GM23338 (cell line): ENCODE data around the gene PLP2. TPM values are rescaled to one million over a fixed set of nuclear protein-coding genes. Genes with fewer than 3 reads are reported as not detected.

Experiments
- ATAC-seq: fragments of 200-7000 bp; cut with Tn5 transposase; 3 replicates; pipeline ENCODE4 v1.9.1; 2020
- DNase-seq: peaks from one replicate; pipeline ENCODE4 v3.0.0-alpha.2; 2015; ENCODE audit warnings: low spot score
- H2AFZ ChIP-seq: fragments of 200-600 bp; sonication (generic); 2 replicates; pipeline ENCODE4 v1.8.0; 2016; ENCODE audit warnings: antibody characterized with exemption, mild to moderate bottlenecking, moderate library complexity
- H3F3A ChIP-seq: fragments of 200-600 bp; sonication (generic); replicated peaks from 2 replicates; pipeline ENCODE4 v1.8.0; 2017; ENCODE audit warnings: antibody characterized with exemption, mixed run types, low read depth
- H3K27ac ChIP-seq: fragments of 200-600 bp; sonication (generic); 2 replicates; pipeline ENCODE4 v1.6.1; 2016; ENCODE audit warnings: low read depth
- H3K27me3 ChIP-seq: fragments of 200-600 bp; sonication (generic); 2 replicates; pipeline ENCODE4 v1.8.0; 2016; ENCODE audit warnings: mild to moderate bottlenecking, mixed run types, moderate library complexity; ENCODE audit not compliant: insufficient read depth
- H3K36me3 ChIP-seq: fragments of 200-600 bp; sonication (generic); 2 replicates; pipeline ENCODE4 v1.8.0; 2016; ENCODE audit warnings: mild to moderate bottlenecking; ENCODE audit not compliant: insufficient read depth
- H3K4me1 ChIP-seq: fragments of 200-600 bp; sonication (generic); 2 replicates; pipeline ENCODE4 v1.8.0; 2016; ENCODE audit warnings: mild to moderate bottlenecking, moderate library complexity; ENCODE audit not compliant: insufficient read depth
- H3K4me2 ChIP-seq: fragments of 200-600 bp; sonication (generic); 2 replicates; pipeline ENCODE4 v1.7.1; 2017; ENCODE audit warnings: mixed run types
- H3K4me3 ChIP-seq: fragments of 200-600 bp; sonication (generic); 2 replicates; pipeline ENCODE4 v1.6.1; 2016; ENCODE audit warnings: mixed run types
- H3K79me2 ChIP-seq: fragments of 200-600 bp; sonication (generic); replicated peaks from 2 replicates; pipeline ENCODE4 v1.8.0; 2017; ENCODE audit warnings: mild to moderate bottlenecking; ENCODE audit not compliant: insufficient read depth
- H3K9me2 ChIP-seq: fragments of 200-600 bp; sonication (generic); 2 replicates; pipeline ENCODE4 v1.8.0; 2017; ENCODE audit not compliant: insufficient read depth
- H4K20me1 ChIP-seq: fragments of 200-600 bp; sonication (generic); replicated peaks from 2 replicates; pipeline ENCODE4 v1.8.0; 2017; ENCODE audit warnings: mild to moderate bottlenecking; ENCODE audit not compliant: insufficient read depth
- H3K27ac Mint-ChIP-seq: 2 replicates; pipeline ENCODE4 v1.8.0; 2020; ENCODE audit warnings: inconsistent platforms, mild to moderate bottlenecking, moderate library complexity, mixed read lengths
- H3K27me3 Mint-ChIP-seq: 3 replicates; pipeline ENCODE4 v1.8.0; 2022; ENCODE audit warnings: low read depth, mild to moderate bottlenecking, moderate library complexity, mixed read lengths, inconsistent platforms; ENCODE audit not compliant: insufficient read depth, poor library complexity
- H3K36me3 Mint-ChIP-seq: 3 replicates; pipeline ENCODE4 v1.8.0; 2021; ENCODE audit warnings: low read depth, mild to moderate bottlenecking, inconsistent platforms, moderate library complexity, mixed read lengths
- H3K4me1 Mint-ChIP-seq: 3 replicates; pipeline ENCODE4 v1.8.0; 2020; ENCODE audit warnings: mild to moderate bottlenecking, inconsistent platforms, mixed read lengths
- H3K4me3 Mint-ChIP-seq: 3 replicates; pipeline ENCODE4 v1.8.0; 2021; ENCODE audit warnings: moderate library complexity, mild to moderate bottlenecking, inconsistent platforms, mixed read lengths
- H3K9me3 Mint-ChIP-seq: 3 replicates; pipeline ENCODE4 v1.8.0; 2020; ENCODE audit warnings: moderate library complexity, mild to moderate bottlenecking, inconsistent platforms, mixed read lengths
- CREB1 ChIP-seq: fragments of 250-450 bp; sonication (Bioruptor Pico); IDR thresholded peaks from 2 replicates; pipeline ENCODE4 v1.5.0; 2020; ENCODE audit warnings: low read depth, mild to moderate bottlenecking, moderate library complexity
- EZH2 ChIP-seq: fragments of 200-600 bp; sonication (generic); IDR thresholded peaks from one replicate; pipeline ENCODE4 v1.8.0; 2017; ENCODE audit warnings: antibody characterized with exemption, mild to moderate bottlenecking, low read depth; ENCODE audit not compliant: unreplicated experiment
- JUNB ChIP-seq: IDR thresholded peaks from one replicate; pipeline ENCODE4 v1.6.1; 2016; ENCODE audit warnings: antibody characterized with exemption; ENCODE audit not compliant: unreplicated experiment
- NANOG ChIP-seq: IDR thresholded peaks from 2 replicates; pipeline ENCODE4 v1.6.1; 2016; ENCODE audit warnings: antibody characterized with exemption, borderline replicate concordance
- POLR2AphosphoS5 ChIP-seq: IDR thresholded peaks from 2 replicates; pipeline ENCODE4 v1.6.1; 2016; ENCODE audit warnings: antibody characterized with exemption, low read depth
- STAT1 ChIP-seq: IDR thresholded peaks from one replicate; pipeline ENCODE4 v1.6.1; 2016; ENCODE audit warnings: antibody characterized with exemption; ENCODE audit not compliant: unreplicated experiment
- ZNF114 ChIP-seq: fragments of 250-450 bp; sonication (Bioruptor Pico); IDR thresholded peaks from 2 replicates; pipeline ENCODE4 v1.5.0; 2020; ENCODE audit warnings: mild to moderate bottlenecking, moderate library complexity
- ZNF331 ChIP-seq: fragments of 250-450 bp; sonication (Bioruptor Pico); IDR thresholded peaks from 2 replicates; pipeline ENCODE4 v1.5.0; 2020; ENCODE audit warnings: low read depth, mild to moderate bottlenecking, moderate library complexity
- polyA plus RNA-seq: library from polyadenylated mRNA; unstranded; fragments of >200 nt; fragmentation: Nextera tagmentation; extraction: Ambion mirVana; gene quantifications from 2 replicates; pipeline ENCODE4 v1.2.1, GENCODE V29; 2016
- total RNA-seq: library from RNA; depleted of rRNA; stranded (reverse); fragments of >200 nt; shearing (Covaris generic); gene quantifications from 2 replicates; pipeline ENCODE4 v1.2.3, GENCODE V29; 2014
- TF ChIP-seq, protein P1 (sequence below), 2 experiments: fragments of 200-600 bp in 1 of 2; sonication (generic) in 1 of 2; conservative IDR thresholded peaks; 2 replicates each; pipeline versions ENCODE4 v1.5.1 to v1.6.1; 2016 to 2017; ENCODE audit warnings: antibody characterized with exemption in 2 of 2, low read depth in 2 of 2, mild to moderate bottlenecking in 2 of 2, moderate library complexity in 1 of 2
- TF ChIP-seq, protein P2 (sequence below): IDR thresholded peaks from one replicate; pipeline ENCODE4 v1.6.1; 2018; ENCODE audit warnings: antibody characterized with exemption; ENCODE audit not compliant: unreplicated experiment

Gene PLP2
- total and polyA plus RNA-seq, 2 experiments from 2014 or later = 3.4 to 9.5 TPM

DNA sequence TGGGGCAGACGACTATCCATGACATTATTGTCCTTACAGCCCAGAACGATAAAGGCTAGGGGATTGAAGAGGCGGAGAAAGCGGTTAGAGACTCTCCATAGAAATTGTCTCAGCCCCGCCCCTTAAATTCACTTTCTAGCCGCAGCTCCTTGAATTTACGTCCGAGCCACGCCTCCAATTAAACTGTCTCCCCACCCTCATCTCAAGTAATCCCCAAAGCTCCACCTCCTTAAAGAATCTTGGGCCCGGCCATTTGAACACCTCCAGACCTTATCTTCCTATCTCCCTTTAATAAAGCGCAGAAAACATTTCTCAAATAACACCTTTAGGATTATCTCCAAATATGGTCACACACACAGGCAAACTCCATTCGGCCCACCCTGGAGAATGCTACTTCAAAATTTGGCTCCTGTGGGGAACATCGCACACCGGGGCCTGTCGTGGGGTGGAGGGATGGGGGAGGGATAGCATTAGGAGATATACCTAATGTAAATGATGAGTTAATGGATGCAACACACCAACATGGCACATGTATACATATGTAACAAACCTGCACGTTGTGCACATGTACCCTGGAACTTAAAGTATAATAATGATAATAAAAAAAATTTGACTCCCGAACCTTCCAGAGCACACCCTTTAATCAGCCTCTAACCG, 16.3 kb upstream of the PLP2 start:
- Histone ChIP-seq H3K4me3 (peak overlapping the region; percentile 53), H3K9me2 (no peaks in the 10 kb centered on the region), H3F3A (no peaks in the 10 kb centered on the region), H4K20me1 (no peaks in the 10 kb centered on the region), H2AFZ (peak overlapping the region; percentile 63; the same call in 1 of the 2 replicates), H3K4me1 (no peaks in the 10 kb centered on the region; the same call in 1 of the 2 replicates), H3K27ac (0 out of 2 replicates have a peak overlapping the region, but pooled peaks have one; percentile 70), H3K79me2 (no peaks in the 10 kb centered on the region), H3K4me2 (peak overlapping the region; percentile 79), H3K27me3 (peaks cover 28% of the 10 kb centered on the region), H3K36me3 (no peaks in the 10 kb centered on the region)
- H3K4me1 Mint-ChIP-seq = peaks cover 10% of the 10 kb centered on the region; the same call in 2 of the 3 replicates
- TF ChIP-seq NANOG (no peak), POLR2AphosphoS5 (peak; percentile 2; the same call in 1 of the 2 replicates)
- peaks cover 6% of the 10 kb centered on the region for H3K27me3 Mint-ChIP-seq
- H3K4me3 Mint-ChIP-seq = peak overlapping the region; percentile 87
- peak overlapping the region; percentile 98 for H3K27ac Mint-ChIP-seq
- DNase-seq = peak; percentile 92
- peak; percentile 60 for ATAC-seq
- H3K36me3 Mint-ChIP-seq = no peaks in the 10 kb centered on the region
- no peaks in the 10 kb centered on the region; the same call in 2 of the 3 replicates for H3K9me3 Mint-ChIP-seq

DNA sequence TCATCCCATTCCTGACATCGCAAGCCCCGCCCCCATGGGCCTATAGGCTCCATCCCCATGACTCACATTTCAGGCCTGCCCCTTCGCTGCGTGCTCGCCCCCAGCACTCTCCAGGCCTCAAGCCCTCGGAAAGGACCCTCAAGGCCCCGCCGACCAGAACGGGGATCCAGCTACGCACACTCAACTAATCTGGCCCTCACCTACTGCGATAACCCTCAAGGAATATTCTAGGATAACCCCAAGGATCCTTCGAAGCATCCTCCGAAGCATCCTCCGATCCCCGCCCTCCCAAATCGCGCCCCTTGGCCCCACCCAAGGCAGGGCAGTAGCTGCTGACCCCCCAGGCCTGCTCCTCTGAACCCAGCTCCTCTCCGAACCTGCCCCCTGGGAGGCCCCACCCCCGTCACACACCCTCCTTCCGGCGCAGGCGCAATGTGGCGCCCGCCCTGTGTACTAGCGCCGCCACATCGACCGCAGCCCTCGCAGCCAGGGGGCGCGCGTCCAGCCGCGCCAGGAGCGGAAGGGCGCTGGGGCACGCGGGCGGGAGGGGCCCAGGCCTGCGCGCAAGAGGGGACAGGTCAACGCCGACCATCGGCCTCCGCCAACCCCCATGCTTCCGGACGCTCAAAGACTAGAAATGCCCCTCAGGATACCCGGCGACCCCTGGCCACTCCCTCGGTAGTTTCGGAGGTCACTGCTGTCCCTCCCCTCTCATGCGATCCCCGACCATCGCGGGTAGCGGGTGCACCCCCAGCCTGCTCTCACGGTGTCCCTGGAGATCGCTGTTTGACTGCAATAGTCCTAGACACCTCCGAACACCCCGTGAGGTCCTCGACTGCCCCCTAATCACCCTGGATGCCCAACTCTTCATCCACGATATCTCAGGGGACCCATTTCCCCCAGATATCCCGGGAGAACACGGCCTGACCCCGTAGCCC, 15.5 kb upstream of the PLP2 start:
- Mint-ChIP-seq H3K4me3 (peak overlapping the region; percentile 87), H3K4me1 (peaks cover 10% of the 10 kb centered on the region; the same call in 2 of the 3 replicates), H3K9me3 (no peaks in the 10 kb centered on the region; the same call in 2 of the 3 replicates), H3K27me3 (peaks cover 6% of the 10 kb centered on the region), H3K36me3 (no peaks in the 10 kb centered on the region), H3K27ac (peak overlapping the region; percentile 98)
- H3K79me2 ChIP-seq = no peaks in the 10 kb centered on the region
- no peaks in the 10 kb centered on the region; the same call in 1 of the 2 replicates for H3K4me1 ChIP-seq
- peak overlapping the region; percentile 53 for H3K4me3 ChIP-seq
- peaks cover 36% of the 10 kb centered on the region for H3K27me3 ChIP-seq
- no peaks in the 10 kb centered on the region for H4K20me1 ChIP-seq
- no peaks in the 10 kb centered on the region for H3K9me2 ChIP-seq
- peak overlapping the region; percentile 94; the same call in 1 of the 2 replicates for H3K27ac ChIP-seq
- H3F3A ChIP-seq = no peaks in the 10 kb centered on the region
- H3K4me2 ChIP-seq = peak overlapping the region; percentile 79
- DNase-seq (peak; percentile 91), ATAC-seq (peak; percentile 89)
- no peaks in the 10 kb centered on the region for H3K36me3 ChIP-seq
- H2AFZ ChIP-seq = no peak overlapping the region
- TF ChIP-seq CREB1 (CRISPR knock-in tag) (peak; percentile 55), POLR2AphosphoS5 (peak; percentile 62; the same call in 1 of the 2 replicates), JUNB (no peak), ZNF331 (CRISPR knock-in tag) (no peak), STAT1 (no peak), ZNF114 (CRISPR knock-in tag) (no peak), EZH2 (no peak)
- TF ChIP-seq, protein P1, sequence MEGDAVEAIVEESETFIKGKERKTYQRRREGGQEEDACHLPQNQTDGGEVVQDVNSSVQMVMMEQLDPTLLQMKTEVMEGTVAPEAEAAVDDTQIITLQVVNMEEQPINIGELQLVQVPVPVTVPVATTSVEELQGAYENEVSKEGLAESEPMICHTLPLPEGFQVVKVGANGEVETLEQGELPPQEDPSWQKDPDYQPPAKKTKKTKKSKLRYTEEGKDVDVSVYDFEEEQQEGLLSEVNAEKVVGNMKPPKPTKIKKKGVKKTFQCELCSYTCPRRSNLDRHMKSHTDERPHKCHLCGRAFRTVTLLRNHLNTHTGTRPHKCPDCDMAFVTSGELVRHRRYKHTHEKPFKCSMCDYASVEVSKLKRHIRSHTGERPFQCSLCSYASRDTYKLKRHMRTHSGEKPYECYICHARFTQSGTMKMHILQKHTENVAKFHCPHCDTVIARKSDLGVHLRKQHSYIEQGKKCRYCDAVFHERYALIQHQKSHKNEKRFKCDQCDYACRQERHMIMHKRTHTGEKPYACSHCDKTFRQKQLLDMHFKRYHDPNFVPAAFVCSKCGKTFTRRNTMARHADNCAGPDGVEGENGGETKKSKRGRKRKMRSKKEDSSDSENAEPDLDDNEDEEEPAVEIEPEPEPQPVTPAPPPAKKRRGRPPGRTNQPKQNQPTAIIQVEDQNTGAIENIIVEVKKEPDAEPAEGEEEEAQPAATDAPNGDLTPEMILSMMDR (conservative IDR thresholded peaks at IDR 0.05; ENCODE audit: low read depth in 2 of 2) = peak; percentile 52 to 83
- TF ChIP-seq, protein P2, sequence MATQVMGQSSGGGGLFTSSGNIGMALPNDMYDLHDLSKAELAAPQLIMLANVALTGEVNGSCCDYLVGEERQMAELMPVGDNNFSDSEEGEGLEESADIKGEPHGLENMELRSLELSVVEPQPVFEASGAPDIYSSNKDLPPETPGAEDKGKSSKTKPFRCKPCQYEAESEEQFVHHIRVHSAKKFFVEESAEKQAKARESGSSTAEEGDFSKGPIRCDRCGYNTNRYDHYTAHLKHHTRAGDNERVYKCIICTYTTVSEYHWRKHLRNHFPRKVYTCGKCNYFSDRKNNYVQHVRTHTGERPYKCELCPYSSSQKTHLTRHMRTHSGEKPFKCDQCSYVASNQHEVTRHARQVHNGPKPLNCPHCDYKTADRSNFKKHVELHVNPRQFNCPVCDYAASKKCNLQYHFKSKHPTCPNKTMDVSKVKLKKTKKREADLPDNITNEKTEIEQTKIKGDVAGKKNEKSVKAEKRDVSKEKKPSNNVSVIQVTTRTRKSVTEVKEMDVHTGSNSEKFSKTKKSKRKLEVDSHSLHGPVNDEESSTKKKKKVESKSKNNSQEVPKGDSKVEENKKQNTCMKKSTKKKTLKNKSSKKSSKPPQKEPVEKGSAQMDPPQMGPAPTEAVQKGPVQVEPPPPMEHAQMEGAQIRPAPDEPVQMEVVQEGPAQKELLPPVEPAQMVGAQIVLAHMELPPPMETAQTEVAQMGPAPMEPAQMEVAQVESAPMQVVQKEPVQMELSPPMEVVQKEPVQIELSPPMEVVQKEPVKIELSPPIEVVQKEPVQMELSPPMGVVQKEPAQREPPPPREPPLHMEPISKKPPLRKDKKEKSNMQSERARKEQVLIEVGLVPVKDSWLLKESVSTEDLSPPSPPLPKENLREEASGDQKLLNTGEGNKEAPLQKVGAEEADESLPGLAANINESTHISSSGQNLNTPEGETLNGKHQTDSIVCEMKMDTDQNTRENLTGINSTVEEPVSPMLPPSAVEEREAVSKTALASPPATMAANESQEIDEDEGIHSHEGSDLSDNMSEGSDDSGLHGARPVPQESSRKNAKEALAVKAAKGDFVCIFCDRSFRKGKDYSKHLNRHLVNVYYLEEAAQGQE = no peak
